Small intestine (tissue), 7 donors: ENCODE measurements around the gene MARK3. TPM values are rescaled to one million over a fixed set of nuclear protein-coding genes. Genes with fewer than 3 reads are reported as not detected.
"Not testable (repeated sequence)": the region's sequence is repeated elsewhere in the genome, so short reads cannot be mapped to it uniquely, and the experiment has no call there.

ENCODE experiments used
- DNase-seq, 2 donors: peaks; one replicate each; pipeline versions ENCODE4 v3.0.0 to v3.0.0-alpha.2; 2013
- FAIRE-seq: peaks from 2 replicates; lab custom pipeline; 2012; peaks lifted over from hg19 to GRCh38; lab: Jason Lieb, UNC
- H3K27ac ChIP-seq, 3 donors: one replicate each; pipeline ENCODE4 v1.5.1; 2013; ENCODE audit warnings: low read length in 2 of 3, mild to moderate bottlenecking in 2 of 3, control low read depth in 1 of 3, inconsistent platforms in 1 of 3, low read depth in 1 of 3, moderate library complexity in 1 of 3
- H3K27me3 ChIP-seq, 3 donors: one replicate each; pipeline ENCODE4 v1.6.1; 2013; ENCODE audit warnings: low read length in 3 of 3, inconsistent platforms in 1 of 3; ENCODE audit not compliant: control insufficient read depth in 3 of 3, insufficient read depth in 3 of 3
- H3K36me3 ChIP-seq, 3 donors: one replicate each; pipeline ENCODE4 v1.6.1; 2013; ENCODE audit warnings: low read length in 3 of 3, inconsistent platforms in 1 of 3, low read depth in 1 of 3, mild to moderate bottlenecking in 1 of 3, moderate library complexity in 1 of 3; ENCODE audit not compliant: control insufficient read depth in 3 of 3, insufficient read depth in 2 of 3
- H3K4me1 ChIP-seq, 3 donors: one replicate each; pipeline ENCODE4 v1.6.1; 2013; ENCODE audit warnings: low read length in 2 of 3, inconsistent platforms in 1 of 3, low read depth in 1 of 3, mild to moderate bottlenecking in 1 of 3, moderate library complexity in 1 of 3; ENCODE audit not compliant: control insufficient read depth in 3 of 3, insufficient read depth in 2 of 3
- H3K4me3 ChIP-seq, 3 donors: one replicate each; pipeline ENCODE4 v1.5.1; 2013; ENCODE audit warnings: low read length in 3 of 3, control low read depth in 1 of 3, inconsistent platforms in 1 of 3, low read depth in 1 of 3, mild to moderate bottlenecking in 1 of 3, moderate library complexity in 1 of 3
- H3K9me3 ChIP-seq, 2 donors: one replicate each; pipeline ENCODE4 v1.6.1; 2013; ENCODE audit warnings: low read depth in 1 of 2, low read length in 1 of 2; ENCODE audit not compliant: control insufficient read depth in 2 of 2, insufficient read depth in 1 of 2
- WGBS, 3 donors: extraction: QIAGEN DNeasy Blood & Tissue Kit; methylation state at CpG; one replicate each; pipeline ENCODE4 v1.1.7; 2013; 5-methylcytosine and 5-hydroxymethylcytosine counted together
- polyA plus RNA-seq, 4 donors: library from polyadenylated mRNA; stranded (reverse) in 3 of 4; unstranded in 1 of 4; fragments of 200-250 nt in 3 of 4; fragments of 120-200 nt in 1 of 4; gene quantifications; one replicate each; pipeline versions ENCODE4 v1.2.1 to v1.2.3, GENCODE V29; 2013
- donor health status: healthy with polysubstance abuse.
- donor health status: control.
- donor health status: control.
- donor health status: Bipolar disorder and iron deficiency.
- donor health status: healthy.

The MARK3 gene
- polyA plus RNA-seq, 4 donors, result 37.7 to 67.8 (median 60.6) TPM

DNA sequence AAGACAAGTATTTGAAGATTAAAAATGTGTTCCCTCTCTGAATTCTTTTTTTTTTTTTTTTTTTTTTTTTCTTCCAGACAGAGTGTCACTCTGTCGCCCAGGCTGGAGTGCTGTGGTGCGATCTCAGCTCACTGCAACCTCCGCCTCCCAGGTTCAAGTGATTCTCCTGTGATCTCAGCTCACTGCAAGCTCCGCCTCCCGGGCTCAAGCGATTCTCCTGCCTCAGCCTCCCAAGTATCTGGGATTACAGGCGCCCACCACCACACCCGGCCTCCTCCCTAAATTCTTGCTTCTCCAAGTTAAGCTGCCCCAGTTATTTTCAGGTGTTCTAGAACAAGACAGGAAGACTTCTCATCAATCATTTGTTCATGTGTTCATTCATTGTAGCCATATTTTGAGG lies 127.0 kb downstream of the MARK3 start:
- not testable (repeated sequence) for H3K4me1 ChIP-seq, DNase-seq

DNA sequence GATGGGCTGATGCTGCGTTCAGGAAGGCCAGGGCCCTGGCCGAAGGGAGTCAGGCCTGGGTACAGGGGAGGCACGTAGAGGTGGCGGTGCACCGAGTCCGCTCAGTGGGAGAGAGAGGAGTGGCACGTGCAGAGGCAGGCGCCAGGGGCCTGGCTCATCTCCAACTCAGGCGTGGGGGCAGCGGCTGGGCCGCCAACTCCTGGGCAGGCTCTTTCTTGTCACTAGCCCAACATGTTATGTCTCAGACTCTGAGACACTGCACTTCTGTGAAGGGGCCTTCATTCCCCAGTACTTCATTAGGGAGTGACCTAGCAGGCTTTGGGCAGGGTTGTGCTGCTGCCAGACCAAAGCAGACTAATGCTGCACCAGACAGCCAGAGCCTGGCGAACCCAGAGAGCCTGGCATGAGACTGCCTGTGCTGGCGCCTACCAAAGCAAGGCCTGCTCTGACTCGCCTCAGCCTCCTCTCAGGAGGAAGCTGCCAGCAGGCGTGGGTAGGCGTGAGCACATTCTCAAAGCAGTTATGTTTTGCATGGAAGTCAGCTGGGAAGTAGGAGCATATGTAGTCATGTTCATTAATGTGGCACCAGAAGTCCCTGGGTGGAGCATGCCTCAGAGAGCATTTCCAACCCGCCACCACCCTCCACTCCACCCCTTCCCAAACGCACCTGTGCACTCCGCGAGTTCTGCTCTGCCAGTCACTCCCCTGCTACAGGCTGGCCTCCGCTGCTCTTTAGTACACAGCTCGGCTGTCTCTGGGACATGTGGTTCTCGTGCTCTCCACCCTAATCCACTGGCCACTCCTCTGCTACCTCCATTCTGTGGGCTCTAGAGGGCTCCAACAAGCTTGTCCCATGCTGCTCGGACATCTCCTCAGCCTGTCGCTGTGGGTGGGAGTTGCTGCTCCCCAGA lies 127.7 kb downstream of the MARK3 start:
- DNase-seq (peak in 1 of 2 donors; percentile 51), FAIRE-seq (no peak)
- no peak overlapping the region for H3K4me3 ChIP-seq
- no peaks in the 10 kb centered on the region for H3K27me3 ChIP-seq
- H3K27ac ChIP-seq, result peak overlapping the region in 1 of 3 donors; percentile 33
- H3K9me3 ChIP-seq, result no peaks in the 10 kb centered on the region
- H3K36me3 ChIP-seq, result peaks cover under 1 to 58% (median 2%) of the 10 kb centered on the region in 3 donors
- H3K4me1 ChIP-seq, result peaks cover 0 to 3% (median 0%) of the 10 kb centered on the region in 3 donors
- 20 to 63% (median 45%) methylated on average over 24 to 25 of the region's 25 CpGs for WGBS, 3 donors

More for the DNA sequence above, 127.0 kb downstream of the MARK3 start:
- WGBS, 3 donors, result 89 to 98% (median 97%) methylated on average over 7 to 8 of the region's 8 CpGs
- H3K4me3 ChIP-seq, FAIRE-seq, H3K9me3 ChIP-seq, H3K27ac ChIP-seq, H3K27me3 ChIP-seq: not testable (repeated sequence)
- H3K36me3 ChIP-seq, result peaks cover 2 to 57% (median 2%) of the 10 kb centered on the region in 3 donors

- WGBS, 3 donors, result 86 to 90% (median 90%) methylated on average over 18 of the region's 18 CpGs
- H3K27me3 ChIP-seq, result no peaks in the 10 kb centered on the region
- H3K27ac ChIP-seq, result no peak overlapping the region
- DNase-seq (no peak), FAIRE-seq (no peak)
- H3K36me3 ChIP-seq, result peaks cover 0 to 58% (median 2%) of the 10 kb centered on the region in 3 donors
- peaks cover 0 to 21% (median 0%) of the 10 kb centered on the region in 3 donors for H3K4me1 ChIP-seq
- H3K9me3 ChIP-seq, result no peaks in the 10 kb centered on the region
- no peak overlapping the region for H3K4me3 ChIP-seq
Measured at GRCh38 chr14:103514596-103515421, 129.6 kb downstream of the MARK3 start.

DNA sequence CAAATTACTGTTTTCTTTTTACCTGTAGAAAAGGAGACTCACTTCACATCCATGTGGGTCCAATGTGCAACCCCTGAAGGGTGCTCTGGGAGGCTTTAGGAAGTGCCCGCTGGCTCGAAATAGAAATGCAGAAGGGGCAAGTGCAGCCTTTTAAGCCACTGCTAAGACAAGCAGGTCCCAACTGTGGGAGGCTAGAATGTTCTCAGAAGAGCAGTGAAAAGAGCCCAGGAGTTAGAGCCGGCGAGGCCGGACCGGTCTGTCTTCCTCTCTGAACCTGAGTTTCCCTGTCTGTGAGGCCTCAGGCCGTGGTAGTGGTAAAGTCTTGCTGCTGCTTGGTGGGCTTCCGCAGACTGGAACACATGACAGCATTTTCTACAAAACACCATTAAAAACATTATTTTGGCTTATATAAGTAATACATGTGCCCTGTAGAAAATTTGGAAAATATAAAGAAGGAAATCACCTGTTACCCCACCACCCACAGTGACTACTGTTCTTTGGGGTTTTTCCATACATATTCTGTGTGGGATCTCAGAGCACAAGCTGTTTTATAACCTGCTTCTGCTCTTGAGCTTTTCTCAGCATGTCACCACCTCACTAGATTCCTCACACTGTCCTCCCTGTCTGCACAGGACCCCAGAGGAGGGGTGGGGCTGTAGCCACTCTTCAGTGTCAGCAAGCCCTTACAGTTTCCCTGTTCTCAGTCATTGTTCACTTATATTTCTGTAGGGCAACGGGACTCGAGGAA lies 131.4 kb downstream of the MARK3 start:
- Histone ChIP-seq H3K4me3 (no peak overlapping the region), H3K27me3 (no peaks in the 10 kb centered on the region), H3K36me3 (peaks cover 0 to 57% (median 0%) of the 10 kb centered on the region in 3 donors), H3K4me1 (peaks cover 0 to 32% (median 0%) of the 10 kb centered on the region in 3 donors), H3K9me3 (no peaks in the 10 kb centered on the region), H3K27ac (no peak overlapping the region)
- no peak for DNase-seq
- no peak for FAIRE-seq
- 74 to 79% (median 76%) methylated on average over 10 of the region's 10 CpGs for WGBS, 3 donors

DNA sequence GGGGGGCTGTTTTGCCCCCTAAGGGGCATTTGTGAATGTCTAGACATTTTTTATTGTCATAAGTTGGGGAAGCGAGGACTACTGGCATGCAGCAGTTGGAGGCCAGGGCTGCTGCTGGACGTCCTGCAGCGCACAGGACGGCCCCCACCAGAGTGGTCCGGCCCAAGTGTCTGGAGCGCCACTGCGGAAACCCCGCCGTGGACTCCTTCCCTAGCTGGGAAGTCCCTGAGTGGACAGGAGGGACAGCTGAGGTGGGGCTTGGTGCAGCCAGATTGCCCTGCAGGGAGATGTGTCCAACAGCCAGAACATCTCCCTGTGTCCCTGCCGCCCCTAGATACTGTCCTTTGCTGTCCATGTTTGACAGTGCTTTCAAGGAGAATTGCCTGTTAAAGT lies 132.0 kb downstream of the MARK3 start:
- H3K4me3 ChIP-seq, result no peak overlapping the region
- peaks cover 0 to 32% (median 0%) of the 10 kb centered on the region in 3 donors for H3K4me1 ChIP-seq
- no peak overlapping the region for H3K27ac ChIP-seq
- WGBS, 3 donors, result 82 to 91% (median 86%) methylated on average over 10 of the region's 10 CpGs
- no peak for FAIRE-seq
- peaks cover 0 to 2% (median 0%) of the 10 kb centered on the region in 3 donors for H3K27me3 ChIP-seq
- H3K36me3 ChIP-seq, result peaks cover 0 to 56% (median 0%) of the 10 kb centered on the region in 3 donors
- DNase-seq, result no peak
- no peaks in the 10 kb centered on the region for H3K9me3 ChIP-seq

- WGBS, 3 donors, result 36 to 45% (median 38%) methylated on average over 18 to 20 of the region's 20 CpGs
- no peaks in the 10 kb centered on the region for H3K9me3 ChIP-seq
- H3K4me3 ChIP-seq, result no peak overlapping the region
- no peak for FAIRE-seq
- H3K4me1 ChIP-seq, result peaks cover 0 to 33% (median 2%) of the 10 kb centered on the region in 3 donors
- H3K27me3 ChIP-seq, result peaks cover 0 to 3% (median 0%) of the 10 kb centered on the region in 3 donors
- peaks cover 0 to 49% (median 0%) of the 10 kb centered on the region in 3 donors for H3K36me3 ChIP-seq
- DNase-seq, result no peak
- H3K27ac ChIP-seq, result peak overlapping the region in 1 of 3 donors; percentile 11
Measured at GRCh38 chr14:103517721-103518421, 132.7 kb downstream of the MARK3 start.

GRCh38 chr14:103518422-103519042 lies 133.3 kb downstream of the MARK3 start:
- FAIRE-seq, result no peak

More at GRCh38 chr14:103518422-103519042, 133.3 kb downstream of the MARK3 start:
- H3K4me3 ChIP-seq, result no peak overlapping the region
- peak; percentile 53 to 72 for DNase-seq
- H3K27me3 ChIP-seq, result peaks cover 0 to 4% (median 3%) of the 10 kb centered on the region in 3 donors
- 20 to 41% (median 35%) methylated on average over 8 to 9 of the region's 9 CpGs for WGBS, 3 donors
- peaks cover 0 to 43% (median 0%) of the 10 kb centered on the region in 3 donors for H3K36me3 ChIP-seq
- H3K27ac ChIP-seq, result peak overlapping the region in 1 of 3 donors; percentile 13
- no peaks in the 10 kb centered on the region for H3K9me3 ChIP-seq
- peaks cover 0 to 39% (median 2%) of the 10 kb centered on the region in 3 donors for H3K4me1 ChIP-seq
